Liver (tissue), 3 donors: ENCODE results near the gene NECAB2.

Experiments used
- CTCF ChIP-seq: fragments of 150-350 bp; IDR thresholded peaks from 2 replicates; pipeline ENCODE4 v1.5.1; 2017; ENCODE audit warnings: improper control_type of control experiment, low read depth, low read length; ENCODE audit not compliant: missing input control
- JUND ChIP-seq, 2 donors: IDR thresholded peaks; 2 replicates each; pipeline ENCODE4 v1.6.1; 2016; ENCODE audit warnings: antibody characterized with exemption in 2 of 2
- RAD21 ChIP-seq, 2 donors: IDR thresholded peaks; 2 replicates each; pipeline ENCODE4 v1.6.1; 2016; ENCODE audit warnings: antibody characterized with exemption in 2 of 2, mild to moderate bottlenecking in 2 of 2
- TAF1 ChIP-seq: conservative IDR thresholded peaks from 2 replicates; pipeline ENCODE4 v1.6.1; 2016; ENCODE audit warnings: antibody characterized with exemption, mild to moderate bottlenecking
- donor health status: healthy.
- donor health status: healthy.

- TF ChIP-seq CTCF, result no peak
- no peak for TF ChIP-seq JUND (IDR thresholded peaks at IDR 0.05)
- TF ChIP-seq RAD21 (IDR thresholded peaks at IDR 0.05), result no peak
- no peak for TF ChIP-seq TAF1
Observed at GRCh38 chr16:84004442-84004841, 36.4 kb downstream of the NECAB2 start.
